ENCODE data around the gene SLC25A33.

SLC25A33 gene

GRCh38 chr1:9520411-9520810 lies 18.9 kb upstream of the SLC25A33 start:
- TF ChIP-seq CTCF (conservative IDR thresholded peaks at IDR 0.05; ENCODE audit: low read depth, low read length), result no peak
- no peak overlapping the region for H3K4me3 ChIP-seq (ENCODE audit: low read depth, low read length)
- DNase-seq (ENCODE audit: low read depth), result no peak

- no peak for TF ChIP-seq CTCF (conservative IDR thresholded peaks at IDR 0.05; ENCODE audit: low read depth, low read length)
- H3K4me3 ChIP-seq (ENCODE audit: low read depth, low read length), result no peak overlapping the region
- peak; percentile 16 for DNase-seq (ENCODE audit: low read depth)
These were observed 10.1 kb upstream of the SLC25A33 start for GRCh38 chr1:9529190-9529589.

- H3K4me3 ChIP-seq (ENCODE audit: low read depth, low read length), result no peak overlapping the region
- no peak for DNase-seq (ENCODE audit: low read depth)
- no peak for TF ChIP-seq CTCF (conservative IDR thresholded peaks at IDR 0.05; ENCODE audit: low read depth, low read length)
These were observed 8.9 kb upstream of the SLC25A33 start for GRCh38 chr1:9530320-9530719.

GRCh38 chr1:9534953-9535352 lies 4.3 kb upstream of the SLC25A33 start:
- H3K4me3 ChIP-seq (ENCODE audit: low read depth, low read length), result no peak overlapping the region
- TF ChIP-seq CTCF (conservative IDR thresholded peaks at IDR 0.05; ENCODE audit: low read depth, low read length), result no peak
- DNase-seq (ENCODE audit: low read depth), result no peak

GRCh38 chr1:9536301-9536700 lies 3.0 kb upstream of the SLC25A33 start:
- TF ChIP-seq CTCF (conservative IDR thresholded peaks at IDR 0.05; ENCODE audit: low read depth, low read length), result no peak
- no peak for DNase-seq (ENCODE audit: low read depth)
- H3K4me3 ChIP-seq (ENCODE audit: low read depth, low read length), result no peak overlapping the region

- DNase-seq (ENCODE audit: low read depth), result no peak
- no peak for TF ChIP-seq CTCF (conservative IDR thresholded peaks at IDR 0.05; ENCODE audit: low read depth, low read length)
- H3K4me3 ChIP-seq (ENCODE audit: low read depth, low read length), result no peak overlapping the region
These were observed 1.2 kb upstream of the SLC25A33 start for GRCh38 chr1:9537863-9538668.

GRCh38 chr1:9538669-9539164 lies 548 bp upstream of the SLC25A33 start:
- no peak for TF ChIP-seq CTCF (conservative IDR thresholded peaks at IDR 0.05; ENCODE audit: low read depth, low read length)
- no peak overlapping the region for H3K4me3 ChIP-seq (ENCODE audit: low read depth, low read length)
- no peak for DNase-seq (ENCODE audit: low read depth)
